ENCODE data around the gene LOXL3. TPM values are rescaled to one million over a fixed set of nuclear protein-coding genes. Genes with fewer than 3 reads are reported as not detected.
A peak's percentile ranks its signal among the peaks of the same experiment; 100 is the strongest.

LOXL3 gene
- total and polyA plus RNA-seq, 8 donors: 0.35 to 7.5 (median 1.6) TPM

DNA sequence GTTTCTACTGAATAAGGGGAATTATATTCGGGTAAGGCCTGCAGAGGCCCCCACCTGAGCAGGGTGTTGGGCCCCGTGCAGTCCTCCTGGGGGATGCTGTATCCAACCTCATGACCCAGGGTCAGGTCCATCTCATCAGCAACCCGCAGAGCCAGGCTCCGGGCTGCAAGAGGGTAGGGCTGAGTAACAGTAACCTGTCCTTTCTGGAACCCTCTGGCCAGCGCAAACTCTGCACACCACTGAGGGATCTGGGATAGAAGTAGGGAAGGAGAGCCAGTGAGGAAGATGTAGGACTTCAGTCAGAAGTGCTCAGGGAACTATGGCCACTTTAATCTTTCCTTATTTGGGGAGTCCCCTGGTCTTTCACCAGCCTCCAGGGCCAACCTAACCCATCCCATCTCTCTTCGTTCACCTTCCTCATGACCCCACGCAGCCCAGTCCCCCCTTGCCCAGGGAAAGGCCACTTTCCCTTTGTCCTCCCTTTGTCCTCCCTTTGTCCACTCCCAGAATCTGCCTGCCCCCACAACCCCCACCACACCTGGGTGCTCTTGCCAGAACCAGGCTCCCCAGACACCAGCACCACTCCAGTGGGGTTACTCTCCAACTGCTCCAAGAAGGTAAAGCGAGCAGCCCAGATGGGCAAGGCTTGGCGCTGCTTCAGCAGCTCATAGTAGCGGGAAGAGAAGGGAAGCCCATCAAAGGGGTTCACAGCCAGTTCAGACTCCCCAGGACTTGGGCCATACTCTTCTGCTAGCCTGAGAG lies 28.6 kb downstream of the LOXL3 start:
- Histone ChIP-seq H3K36me3 (peaks cover 0 to 13% (median 0%) of the 10 kb centered on the region in 3 donors), H3K27me3 (peaks cover 0 to 9% (median under 1%) of the 10 kb centered on the region in 4 donors), H3K4me3 (no peak overlapping the region), H3K27ac (no peak overlapping the region), H3K4me1 (peaks cover 7 to 11% (median 7%) of the 10 kb centered on the region in 3 donors), H3K9me3 (no peaks in the 10 kb centered on the region)
- intact Hi-C loops (cut with DNase I): no loop called here
- peak in 1 of 6 donors; percentile 35 for DNase-seq
- TF ChIP-seq, protein P1, sequence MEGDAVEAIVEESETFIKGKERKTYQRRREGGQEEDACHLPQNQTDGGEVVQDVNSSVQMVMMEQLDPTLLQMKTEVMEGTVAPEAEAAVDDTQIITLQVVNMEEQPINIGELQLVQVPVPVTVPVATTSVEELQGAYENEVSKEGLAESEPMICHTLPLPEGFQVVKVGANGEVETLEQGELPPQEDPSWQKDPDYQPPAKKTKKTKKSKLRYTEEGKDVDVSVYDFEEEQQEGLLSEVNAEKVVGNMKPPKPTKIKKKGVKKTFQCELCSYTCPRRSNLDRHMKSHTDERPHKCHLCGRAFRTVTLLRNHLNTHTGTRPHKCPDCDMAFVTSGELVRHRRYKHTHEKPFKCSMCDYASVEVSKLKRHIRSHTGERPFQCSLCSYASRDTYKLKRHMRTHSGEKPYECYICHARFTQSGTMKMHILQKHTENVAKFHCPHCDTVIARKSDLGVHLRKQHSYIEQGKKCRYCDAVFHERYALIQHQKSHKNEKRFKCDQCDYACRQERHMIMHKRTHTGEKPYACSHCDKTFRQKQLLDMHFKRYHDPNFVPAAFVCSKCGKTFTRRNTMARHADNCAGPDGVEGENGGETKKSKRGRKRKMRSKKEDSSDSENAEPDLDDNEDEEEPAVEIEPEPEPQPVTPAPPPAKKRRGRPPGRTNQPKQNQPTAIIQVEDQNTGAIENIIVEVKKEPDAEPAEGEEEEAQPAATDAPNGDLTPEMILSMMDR (IDR thresholded peaks at IDR 0.05): no peak
- ATAC-seq: no peak
- no peak for FAIRE-seq
- 88 to 90% methylated on average over 10 of the region's 10 CpGs for WGBS, 2 donors

DNA sequence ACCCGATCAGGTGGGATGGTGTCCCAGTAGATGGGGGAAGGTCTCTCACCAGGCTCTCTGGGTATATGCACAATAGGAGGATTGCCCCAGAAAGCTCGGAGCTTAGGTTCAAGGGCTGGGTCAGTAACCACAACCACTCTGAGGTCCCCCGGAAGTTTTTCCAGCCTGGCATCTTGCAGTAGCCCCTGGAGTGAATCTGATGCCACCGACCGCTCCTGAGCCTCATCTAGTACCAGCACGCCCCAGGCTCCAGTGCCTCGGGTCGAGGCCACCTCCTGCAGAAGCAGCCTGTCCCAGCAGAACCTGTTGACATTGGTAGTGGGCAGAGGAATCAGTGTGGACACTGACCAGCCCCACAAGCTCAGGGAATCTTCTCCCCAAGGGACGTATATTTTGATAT lies 29.7 kb downstream of the LOXL3 start:
- H3K9me3 ChIP-seq: no peaks in the 10 kb centered on the region
- DNase-seq (peak in 1 of 6 donors; percentile 40), FAIRE-seq (no peak), ATAC-seq (no peak)
- no peak overlapping the region for H3K27ac ChIP-seq
- peaks cover 7 to 11% (median 7%) of the 10 kb centered on the region in 3 donors for H3K4me1 ChIP-seq
- H3K36me3 ChIP-seq: peaks cover 0 to 13% (median 0%) of the 10 kb centered on the region in 3 donors
- TF ChIP-seq, protein P1 (IDR thresholded peaks at IDR 0.05): no peak
- intact Hi-C loops (cut with DNase I): no loop called here
- H3K4me3 ChIP-seq: no peak overlapping the region
- peaks cover 0 to 21% (median 3%) of the 10 kb centered on the region in 4 donors for H3K27me3 ChIP-seq
- WGBS, 2 donors: 63 to 78% methylated on average over 9 of the region's 9 CpGs

DNA sequence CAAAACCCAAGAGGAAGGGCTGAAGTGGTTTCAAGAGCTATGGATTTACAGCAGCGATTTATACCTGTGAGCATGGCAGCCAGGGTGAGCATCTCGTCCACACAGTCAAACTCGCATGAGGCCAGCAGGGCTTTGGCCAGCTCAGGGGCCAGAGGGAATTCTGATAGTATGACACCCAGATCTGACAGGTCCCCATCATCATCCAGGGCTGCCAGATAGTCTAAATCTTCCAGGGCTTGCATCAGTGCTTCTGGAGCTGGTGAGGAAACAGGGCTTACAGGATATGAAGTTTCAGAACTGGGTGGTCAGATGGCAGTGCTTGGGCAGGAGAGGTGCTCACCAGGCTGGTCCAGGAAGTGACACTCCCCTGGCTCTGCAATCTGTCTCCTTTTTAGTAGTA lies 31.2 kb downstream of the LOXL3 start:
- Histone ChIP-seq H3K9me3 (no peaks in the 10 kb centered on the region), H3K27ac (no peak overlapping the region), H3K27me3 (peaks cover 0 to 32% (median 3%) of the 10 kb centered on the region in 4 donors), H3K4me3 (no peak overlapping the region), H3K36me3 (peaks cover 0 to 12% (median 0%) of the 10 kb centered on the region in 3 donors), H3K4me1 (no peaks in the 10 kb centered on the region)
- TF ChIP-seq, protein P1 (IDR thresholded peaks at IDR 0.05): no peak
- WGBS, 2 donors: 54 to 74% methylated on average over 3 of the region's 3 CpGs
- ATAC-seq: no peak
- peak in 1 of 6 donors; percentile 11 for DNase-seq
- no peak for FAIRE-seq
- intact Hi-C loops (cut with DNase I): no loop called here

DNA sequence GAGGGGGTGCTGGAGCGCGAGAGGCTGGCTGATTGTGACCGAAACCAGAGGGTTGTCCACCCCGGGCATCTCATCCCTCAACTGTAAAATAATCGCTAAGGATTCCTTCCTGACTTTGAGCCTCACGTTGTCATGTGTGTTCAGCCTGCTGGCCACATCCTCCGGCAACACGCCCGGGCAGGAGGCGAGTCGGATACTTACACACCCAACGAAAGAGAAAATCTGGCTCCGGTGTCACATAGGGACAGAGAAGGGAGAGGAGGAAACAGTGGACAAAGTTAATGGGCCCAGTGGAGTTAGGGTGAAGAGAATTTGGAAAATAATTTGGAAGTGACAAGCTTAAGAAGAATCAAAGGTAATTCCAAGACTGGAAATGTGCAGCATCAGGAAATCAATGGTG lies 37.1 kb downstream of the LOXL3 start:
- intact Hi-C loops (cut with DNase I): no loop called here
- Histone ChIP-seq H3K27ac (no peak overlapping the region), H3K36me3 (no peaks in the 10 kb centered on the region), H3K4me1 (peaks cover 0 to 9% (median 0%) of the 10 kb centered on the region in 3 donors), H3K4me3 (peak overlapping the region in 1 of 4 donors; percentile 45), H3K9me3 (no peaks in the 10 kb centered on the region), H3K27me3 (peaks cover 0 to 85% (median 14%) of the 10 kb centered on the region in 4 donors)
- no peak for FAIRE-seq
- WGBS, 2 donors: 67 to 72% methylated on average over 13 of the region's 13 CpGs
- TF ChIP-seq, protein P1 (IDR thresholded peaks at IDR 0.05): no peak
- DNase-seq: no peak
- no peak for ATAC-seq
